ENCODE data around the gene KLHL30. TPM values are rescaled to one million over a fixed set of nuclear protein-coding genes. Genes with fewer than 3 reads are reported as not detected.

KLHL30 gene
- total RNA-seq, 2 donors from 2014 or later = not detected

- WGBS, 2 experiments (ENCODE audit: insufficient coverage in 1 of 2, insufficient read length in 1 of 2) = 68 to 78% methylated on average over 9 to 17 of the region's 19 CpGs
- Histone ChIP-seq H3K27me3 (ENCODE audit: control insufficient read depth, insufficient read depth, low read length, poor library complexity, severe bottlenecking) (no peaks in the 10 kb centered on the region), H3K36me3 (ENCODE audit: control insufficient read depth, insufficient read depth, low read length) (no peaks in the 10 kb centered on the region), H3K9me3 (ENCODE audit: control insufficient read depth, low read length) (peaks cover 10% of the 10 kb centered on the region), H3K4me1 (ENCODE audit: control insufficient read depth, insufficient read depth, low read length) (no peaks in the 10 kb centered on the region), H3K27ac (ENCODE audit: low read depth, low read length) (no peak overlapping the region), H3K4me3 (ENCODE audit: low read length) (no peak overlapping the region), H3K9ac (ENCODE audit: extremely low read depth, low read length, poor library complexity, severe bottlenecking) (no peak overlapping the region)
- Mint-ChIP-seq H3K4me3 (no peak overlapping the region), H3K27ac (no peak overlapping the region), H3K9me3 (peaks cover 2% of the 10 kb centered on the region), H3K36me3 (ENCODE audit: low read depth) (no peaks in the 10 kb centered on the region), H3K4me1 (peaks cover 5% of the 10 kb centered on the region), H3K27me3 (ENCODE audit: insufficient read depth) (no peaks in the 10 kb centered on the region)
- DNase-seq = peak; percentile 79
- TF ChIP-seq CTCF (conservative IDR thresholded peaks at IDR 0.05) = no peak
Observed at GRCh38 chr2:238108423-238109183, 29.9 kb upstream of the KLHL30 start.

- no peak overlapping the region for H3K4me3 ChIP-seq (ENCODE audit: low read length)
- H3K9me3 ChIP-seq (ENCODE audit: control insufficient read depth, low read length) = peaks cover 10% of the 10 kb centered on the region
- no peak for TF ChIP-seq CTCF (conservative IDR thresholded peaks at IDR 0.05)
- no peaks in the 10 kb centered on the region for H3K36me3 Mint-ChIP-seq (ENCODE audit: low read depth)
- H3K4me1 Mint-ChIP-seq = peaks cover 5% of the 10 kb centered on the region
- H3K4me1 ChIP-seq (ENCODE audit: control insufficient read depth, insufficient read depth, low read length) = no peaks in the 10 kb centered on the region
- WGBS, 2 experiments (ENCODE audit: insufficient coverage in 1 of 2, insufficient read length in 1 of 2) = 93 to 94% methylated on average over 5 to 13 of the region's 13 CpGs
- no peaks in the 10 kb centered on the region for H3K36me3 ChIP-seq (ENCODE audit: control insufficient read depth, insufficient read depth, low read length)
- peak; percentile 30 for DNase-seq
- H3K9ac ChIP-seq (ENCODE audit: extremely low read depth, low read length, poor library complexity, severe bottlenecking) = no peak overlapping the region
- peaks cover 2% of the 10 kb centered on the region for H3K9me3 Mint-ChIP-seq
- H3K27me3 Mint-ChIP-seq (ENCODE audit: insufficient read depth) = peaks cover 8% of the 10 kb centered on the region
- no peak overlapping the region for H3K27ac ChIP-seq (ENCODE audit: low read depth, low read length)
- H3K27me3 ChIP-seq (ENCODE audit: control insufficient read depth, insufficient read depth, low read length, poor library complexity, severe bottlenecking) = no peaks in the 10 kb centered on the region
- H3K4me3 Mint-ChIP-seq = no peak overlapping the region
- no peak overlapping the region for H3K27ac Mint-ChIP-seq
Observed at GRCh38 chr2:238113611-238114010, 24.9 kb upstream of the KLHL30 start.

GRCh38 chr2:238114331-238114841 lies 24.1 kb upstream of the KLHL30 start:
- Histone ChIP-seq H3K36me3 (ENCODE audit: control insufficient read depth, insufficient read depth, low read length) (no peaks in the 10 kb centered on the region), H3K9ac (ENCODE audit: extremely low read depth, low read length, poor library complexity, severe bottlenecking) (no peak overlapping the region), H3K9me3 (ENCODE audit: control insufficient read depth, low read length) (peaks cover 10% of the 10 kb centered on the region), H3K27me3 (ENCODE audit: control insufficient read depth, insufficient read depth, low read length, poor library complexity, severe bottlenecking) (peaks cover 6% of the 10 kb centered on the region), H3K4me3 (ENCODE audit: low read length) (no peak overlapping the region), H3K4me1 (ENCODE audit: control insufficient read depth, insufficient read depth, low read length) (no peaks in the 10 kb centered on the region), H3K27ac (ENCODE audit: low read depth, low read length) (no peak overlapping the region)
- Mint-ChIP-seq H3K27me3 (ENCODE audit: insufficient read depth) (peaks cover 8% of the 10 kb centered on the region), H3K9me3 (peaks cover 2% of the 10 kb centered on the region), H3K4me3 (no peak overlapping the region), H3K4me1 (no peaks in the 10 kb centered on the region), H3K27ac (no peak overlapping the region), H3K36me3 (ENCODE audit: low read depth) (no peaks in the 10 kb centered on the region)
- no peak for TF ChIP-seq CTCF (conservative IDR thresholded peaks at IDR 0.05)
- 93 to 99% methylated on average over 13 to 16 of the region's 16 CpGs for WGBS, 2 experiments (ENCODE audit: insufficient coverage in 1 of 2, insufficient read length in 1 of 2)
- DNase-seq = peak; percentile 39

All from endodermal cell (in vitro differentiated cells).